ENCODE results near the gene PELO. TPM values are rescaled to one million over a fixed set of nuclear protein-coding genes. Genes with fewer than 3 reads are reported as not detected.

PELO gene
- polyA plus RNA-seq, 2 of the 4 experiments (the other 2 are of a cell fraction): 15.6 to 20.1 TPM

DNA sequence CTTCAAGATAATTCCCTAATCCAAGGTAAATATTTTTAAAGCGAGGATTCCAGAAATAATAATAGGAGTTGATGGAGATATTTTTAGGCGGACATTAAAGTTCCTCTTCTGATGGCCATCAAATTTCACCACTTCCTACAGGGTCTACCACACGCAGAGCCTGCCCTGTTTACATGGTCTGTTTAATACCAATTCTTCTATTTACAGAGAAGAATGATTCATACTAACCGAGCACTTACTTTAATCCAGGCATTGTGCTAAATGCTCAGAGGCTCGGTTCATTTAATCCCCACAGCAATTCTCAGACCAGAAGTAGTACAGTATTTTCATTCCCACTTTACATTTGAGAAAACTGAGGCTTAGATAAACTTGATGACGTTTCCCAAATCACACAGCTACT, 3.0 kb upstream of the PELO start:
- ChIA-PET POLR2A (no interaction called here), CTCF (interaction anchor here (1.5 kb wide), 1 partner anchor 131 kb away, joined by 6 read pairs; no protein-coding TSS in a partner anchor)
- ATAC-seq (no peak), DNase-seq (ENCODE audit: low read depth in 1 of 2, low spot score in 1 of 2) (peak in 1 of 2 experiments; percentile 17), FAIRE-seq (no peak)
- WGBS (ENCODE audit: missing lambda C conversion rate): 15% methylated on average over 6 of the region's 6 CpGs
- 0 out of 2 replicates have a peak, but pooled peaks have one; percentile 39 for TF ChIP-seq JUNB (IDR thresholded peaks at IDR 0.05)
- no peak for TF ChIP-seq MYC (IDR thresholded peaks at IDR 0.05; ENCODE audit: borderline replicate concordance, low read length)
- TF ChIP-seq FOSL2 (IDR thresholded peaks at IDR 0.05): peak; percentile 38; the same call in 1 of the 2 replicates
- peak; percentile 45; the same call in 1 of the 2 replicates for TF ChIP-seq FOSL2 (CRISPR knock-in tag; IDR thresholded peaks at IDR 0.05)
- H3K4me1 ChIP-seq: peaks cover 37% of the 10 kb centered on the region
- H3K27ac ChIP-seq: no peak overlapping the region
- no peak overlapping the region for H3K4me3 ChIP-seq
- no peaks in the 10 kb centered on the region for H3K9me3 ChIP-seq
- peak overlapping the region; percentile 47; the same call in 2 of the 3 replicates for H3K4me2 ChIP-seq

DNA sequence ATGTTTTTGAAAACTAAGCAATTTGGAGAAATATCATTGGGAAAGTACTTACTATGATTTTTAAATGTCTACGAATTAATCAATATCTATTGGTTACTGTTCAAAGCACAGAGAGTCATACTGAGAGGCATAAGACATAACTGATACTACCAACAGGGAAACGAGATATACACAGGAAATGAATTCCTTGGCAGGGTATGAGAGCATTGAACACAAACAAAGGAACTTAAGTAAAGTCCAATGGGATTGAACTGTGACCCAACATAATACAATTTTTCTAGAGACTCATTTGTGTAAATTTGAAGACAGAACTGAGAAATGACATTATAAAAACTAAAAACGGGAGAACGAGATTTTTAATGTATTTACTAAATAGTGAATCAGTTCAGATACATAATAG, 1.3 kb upstream of the PELO start:
- Histone ChIP-seq H3K27ac (no peak overlapping the region), H3K4me3 (no peak overlapping the region), H3K9me3 (no peaks in the 10 kb centered on the region), H3K4me2 (no peak overlapping the region; the same call in 1 of the 3 replicates), H3K4me1 (peaks cover 37% of the 10 kb centered on the region)
- POLR2A ChIA-PET: no interaction called here
- FAIRE-seq (no peak), ATAC-seq (no peak), DNase-seq (ENCODE audit: low read depth in 1 of 2, low spot score in 1 of 2) (no peak)
- CTCF ChIA-PET: interaction anchor here (0.7 to 1.8 kb wide), 4 partner anchors 121 to 138 kb away, joined by 3 to 4 read pairs (median 3); no protein-coding TSS in a partner anchor
- TF ChIP-seq FOXS1 (CRISPR knock-in tag; IDR thresholded peaks at IDR 0.05) (no peak), RFX5 (IDR thresholded peaks at IDR 0.05) (no peak), ZFP36 (IDR thresholded peaks at IDR 0.05; ENCODE audit: borderline replicate concordance, partially characterized antibody) (no peak), SMC3 (IDR thresholded peaks at IDR 0.05) (no peak), BHLHE40 (IDR thresholded peaks at IDR 0.05; ENCODE audit: low read depth, low read length) (no peak)
- 9% methylated on average over 4 of the region's 4 CpGs for WGBS (ENCODE audit: missing lambda C conversion rate)

DNA sequence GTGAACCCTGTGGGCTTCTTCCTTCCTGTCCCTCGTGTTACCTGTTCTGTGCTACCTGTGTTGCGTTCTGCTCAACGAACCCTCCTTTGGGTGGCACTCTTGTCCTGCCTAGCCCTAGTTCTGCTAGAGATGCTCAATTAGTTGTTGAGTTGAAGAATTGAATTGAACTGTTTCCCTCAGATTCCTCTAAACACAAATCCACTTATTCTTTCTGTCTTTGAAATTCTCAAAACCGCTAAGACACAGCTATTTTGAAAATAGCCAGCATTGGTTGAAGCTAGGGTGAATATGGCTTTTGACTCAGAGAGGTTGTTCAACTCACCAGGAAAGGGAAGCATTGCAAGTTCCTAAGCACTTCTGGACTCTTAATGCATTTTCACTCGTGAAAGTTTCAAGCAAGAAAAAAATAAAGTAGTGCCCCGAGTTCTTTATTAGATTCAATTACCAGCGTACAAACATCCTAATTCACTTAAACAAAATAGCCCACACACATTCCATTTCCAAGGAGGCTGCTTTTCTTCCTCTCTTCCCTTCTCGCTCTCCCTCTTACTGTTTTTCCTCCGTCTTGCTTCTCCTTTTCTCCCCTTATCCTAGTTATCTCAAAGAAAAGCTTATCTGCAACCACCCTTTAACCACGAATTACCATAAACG, 642 bp upstream of the PELO start:
- Histone ChIP-seq H3K4me2 (peak overlapping the region; percentile 87), H3K4me3 (peak overlapping the region; percentile 53), H3K9me3 (no peaks in the 10 kb centered on the region), H3K27ac (peak overlapping the region in 1 of 2 experiments; percentile 73; a peak in 3 of 6 replicates), H3K4me1 (peaks cover 37% of the 10 kb centered on the region)
- no peak for TF ChIP-seq CHD2 (IDR thresholded peaks at IDR 0.05; ENCODE audit: low read length, partially characterized antibody)
- no peak for TF ChIP-seq KDM5A (IDR thresholded peaks at IDR 0.05)
- peak; percentile 35; the same call in 2 of the 3 replicates for TF ChIP-seq SMC3 (IDR thresholded peaks at IDR 0.05)
- 0 out of 2 replicates have a peak, but pooled peaks have one; percentile 59 for TF ChIP-seq CBX8 (IDR thresholded peaks at IDR 0.05)
- TF ChIP-seq POLR2AphosphoS2 (conservative IDR thresholded peaks at IDR 0.05; ENCODE audit: low read length): no peak
- no peak for TF ChIP-seq JUNB (IDR thresholded peaks at IDR 0.05)
- TF ChIP-seq RAD21 (conservative IDR thresholded peaks at IDR 0.05 in 1 of 2, IDR thresholded peaks at IDR 0.05 in 1 of 2): peak; percentile 65 to 71
- TF ChIP-seq, protein P1, sequence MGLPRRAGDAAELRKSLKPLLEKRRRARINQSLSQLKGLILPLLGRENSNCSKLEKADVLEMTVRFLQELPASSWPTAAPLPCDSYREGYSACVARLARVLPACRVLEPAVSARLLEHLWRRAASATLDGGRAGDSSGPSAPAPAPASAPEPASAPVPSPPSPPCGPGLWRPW (IDR thresholded peaks at IDR 0.05): no peak
- no peak for TF ChIP-seq HOXB5 (CRISPR knock-in tag; IDR thresholded peaks at IDR 0.05)
- TF ChIP-seq, protein P2, sequence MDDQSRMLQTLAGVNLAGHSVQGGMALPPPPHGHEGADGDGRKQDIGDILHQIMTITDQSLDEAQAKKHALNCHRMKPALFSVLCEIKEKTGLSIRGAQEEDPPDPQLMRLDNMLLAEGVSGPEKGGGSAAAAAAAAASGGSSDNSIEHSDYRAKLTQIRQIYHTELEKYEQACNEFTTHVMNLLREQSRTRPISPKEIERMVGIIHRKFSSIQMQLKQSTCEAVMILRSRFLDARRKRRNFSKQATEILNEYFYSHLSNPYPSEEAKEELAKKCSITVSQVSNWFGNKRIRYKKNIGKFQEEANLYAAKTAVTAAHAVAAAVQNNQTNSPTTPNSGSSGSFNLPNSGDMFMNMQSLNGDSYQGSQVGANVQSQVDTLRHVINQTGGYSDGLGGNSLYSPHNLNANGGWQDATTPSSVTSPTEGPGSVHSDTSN (IDR thresholded peaks at IDR 0.05): no peak
- TF ChIP-seq RNF2 (IDR thresholded peaks at IDR 0.05; ENCODE audit: borderline replicate concordance, low read depth): peak; percentile 60; the same call in 1 of the 2 replicates
- TF ChIP-seq, protein P3, sequence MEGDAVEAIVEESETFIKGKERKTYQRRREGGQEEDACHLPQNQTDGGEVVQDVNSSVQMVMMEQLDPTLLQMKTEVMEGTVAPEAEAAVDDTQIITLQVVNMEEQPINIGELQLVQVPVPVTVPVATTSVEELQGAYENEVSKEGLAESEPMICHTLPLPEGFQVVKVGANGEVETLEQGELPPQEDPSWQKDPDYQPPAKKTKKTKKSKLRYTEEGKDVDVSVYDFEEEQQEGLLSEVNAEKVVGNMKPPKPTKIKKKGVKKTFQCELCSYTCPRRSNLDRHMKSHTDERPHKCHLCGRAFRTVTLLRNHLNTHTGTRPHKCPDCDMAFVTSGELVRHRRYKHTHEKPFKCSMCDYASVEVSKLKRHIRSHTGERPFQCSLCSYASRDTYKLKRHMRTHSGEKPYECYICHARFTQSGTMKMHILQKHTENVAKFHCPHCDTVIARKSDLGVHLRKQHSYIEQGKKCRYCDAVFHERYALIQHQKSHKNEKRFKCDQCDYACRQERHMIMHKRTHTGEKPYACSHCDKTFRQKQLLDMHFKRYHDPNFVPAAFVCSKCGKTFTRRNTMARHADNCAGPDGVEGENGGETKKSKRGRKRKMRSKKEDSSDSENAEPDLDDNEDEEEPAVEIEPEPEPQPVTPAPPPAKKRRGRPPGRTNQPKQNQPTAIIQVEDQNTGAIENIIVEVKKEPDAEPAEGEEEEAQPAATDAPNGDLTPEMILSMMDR (IDR thresholded peaks at IDR 0.05): peak; percentile 50
- no peak for TF ChIP-seq CBX2 (IDR thresholded peaks at IDR 0.05; ENCODE audit: borderline replicate concordance, low read depth)
- TF ChIP-seq HEYL (CRISPR knock-in tag; IDR thresholded peaks at IDR 0.05): no peak
- no peak for TF ChIP-seq TFCP2L1 (CRISPR knock-in tag; IDR thresholded peaks at IDR 0.05)
- TF ChIP-seq RARB (CRISPR knock-in tag; IDR thresholded peaks at IDR 0.05): no peak
- 7% methylated on average over 11 of the region's 11 CpGs for WGBS (ENCODE audit: missing lambda C conversion rate)
- ChIA-PET CTCF (interaction anchor here (0.7 to 1.8 kb wide), 9 partner anchors 8 to 311 kb away, joined by 3 to 5 read pairs (median 4); no protein-coding TSS in a partner anchor), POLR2A (interaction anchor here (0.6 to 1.5 kb wide), 3 partner anchors 12 to 128 kb away, joined by 3 to 9 read pairs (median 4); no protein-coding TSS in a partner anchor)
- ATAC-seq: peak; percentile 30 to 39; a peak in 3 of 6 replicates
- DNase-seq (ENCODE audit: low read depth in 1 of 2, low spot score in 1 of 2): peak in 1 of 2 experiments; percentile 37
- FAIRE-seq: no peak
